Rectal smooth muscle tissue (tissue), 1 donor: ENCODE data around the gene RELL1.

Experiments used
- H3K27ac ChIP-seq: one replicate; pipeline ENCODE4 v1.7.0; 2013; ENCODE audit warnings: low read depth, low read length, inconsistent platforms
- H3K27me3 ChIP-seq: one replicate; pipeline ENCODE4 v1.7.0; 2013; ENCODE audit warnings: low read length; ENCODE audit not compliant: control insufficient read depth, insufficient read depth
- H3K36me3 ChIP-seq: one replicate; pipeline ENCODE4 v1.7.0; 2013; ENCODE audit warnings: low read length; ENCODE audit not compliant: control insufficient read depth, insufficient read depth
- H3K4me1 ChIP-seq: one replicate; pipeline ENCODE4 v1.7.0; 2013; ENCODE audit warnings: low read length; ENCODE audit not compliant: control insufficient read depth, insufficient read depth
- H3K4me3 ChIP-seq: one replicate; pipeline ENCODE4 v1.7.0; 2013; ENCODE audit warnings: low read length
- H3K9ac ChIP-seq: one replicate; pipeline ENCODE4 v1.7.0; 2013; ENCODE audit warnings: low read length

Gene RELL1

GRCh38 chr4:37719021-37719420 lies 32.8 kb upstream of the RELL1 start:
- Histone ChIP-seq H3K27me3 (no peaks in the 10 kb centered on the region), H3K4me1 (no peaks in the 10 kb centered on the region), H3K36me3 (no peaks in the 10 kb centered on the region), H3K4me3 (no peak overlapping the region), H3K9ac (no peak overlapping the region), H3K27ac (no peak overlapping the region)

GRCh38 chr4:37717576-37717975 lies 31.4 kb upstream of the RELL1 start:
- Histone ChIP-seq H3K27ac (no peak overlapping the region), H3K27me3 (no peaks in the 10 kb centered on the region), H3K4me1 (no peaks in the 10 kb centered on the region), H3K36me3 (no peaks in the 10 kb centered on the region), H3K9ac (no peak overlapping the region), H3K4me3 (no peak overlapping the region)

DNA sequence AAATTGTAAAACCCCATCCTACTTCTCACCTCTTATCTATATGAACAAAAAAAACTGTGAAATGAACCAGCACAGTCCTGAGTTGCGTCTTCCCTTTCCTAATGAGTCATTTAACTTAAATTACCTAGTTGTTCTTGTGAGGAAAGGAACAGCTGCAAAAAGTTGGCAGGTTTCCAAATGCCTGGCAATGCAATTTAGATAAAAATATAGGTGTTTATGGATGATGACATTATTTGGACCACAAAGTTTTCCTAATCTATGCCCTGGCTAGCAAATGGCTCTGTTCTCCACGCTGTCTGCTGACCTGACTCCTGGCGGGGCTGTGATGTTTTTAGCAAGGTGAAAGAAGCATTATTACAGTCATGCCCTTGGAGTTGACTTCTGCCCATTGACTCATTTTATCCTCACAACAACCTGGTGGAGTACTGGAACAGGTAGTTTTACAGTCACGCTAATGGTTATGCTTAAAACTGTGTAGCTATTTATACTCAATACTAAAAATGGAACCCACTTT lies 29.8 kb upstream of the RELL1 start:
- Histone ChIP-seq H3K9ac (no peak overlapping the region), H3K36me3 (no peaks in the 10 kb centered on the region)

GRCh38 chr4:37710491-37710890 lies 24.3 kb upstream of the RELL1 start:
- H3K4me1 ChIP-seq, result no peaks in the 10 kb centered on the region
- H3K27ac ChIP-seq, result no peak overlapping the region
- no peak overlapping the region for H3K9ac ChIP-seq
- H3K36me3 ChIP-seq, result no peaks in the 10 kb centered on the region
- H3K4me3 ChIP-seq, result no peak overlapping the region
- no peaks in the 10 kb centered on the region for H3K27me3 ChIP-seq

More for the DNA sequence above, 29.8 kb upstream of the RELL1 start:
- no peaks in the 10 kb centered on the region for H3K4me1 ChIP-seq
- no peaks in the 10 kb centered on the region for H3K27me3 ChIP-seq
- H3K27ac ChIP-seq, result no peak overlapping the region
- no peak overlapping the region for H3K4me3 ChIP-seq

DNA sequence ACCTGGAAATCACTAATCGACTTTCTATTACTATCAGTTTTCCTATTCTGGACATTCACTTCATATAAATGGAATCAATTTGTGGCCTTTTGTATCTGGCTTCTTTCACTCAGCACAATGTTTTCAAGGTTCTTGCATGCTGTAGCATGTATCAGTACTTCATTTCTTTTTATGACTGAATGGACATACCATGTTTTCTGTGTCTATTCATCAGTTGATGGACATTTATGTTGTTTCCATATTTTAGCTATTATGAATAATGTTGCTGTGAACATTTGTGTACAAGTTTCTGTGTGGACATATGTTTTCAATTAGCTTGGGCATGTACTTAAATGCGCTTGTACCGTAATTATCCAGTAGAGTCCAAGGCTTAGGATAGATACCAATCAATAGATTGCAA lies 19.9 kb upstream of the RELL1 start:
- Histone ChIP-seq H3K27me3 (no peaks in the 10 kb centered on the region), H3K27ac (no peak overlapping the region), H3K36me3 (no peaks in the 10 kb centered on the region), H3K4me3 (no peak overlapping the region), H3K4me1 (no peaks in the 10 kb centered on the region), H3K9ac (no peak overlapping the region)

DNA sequence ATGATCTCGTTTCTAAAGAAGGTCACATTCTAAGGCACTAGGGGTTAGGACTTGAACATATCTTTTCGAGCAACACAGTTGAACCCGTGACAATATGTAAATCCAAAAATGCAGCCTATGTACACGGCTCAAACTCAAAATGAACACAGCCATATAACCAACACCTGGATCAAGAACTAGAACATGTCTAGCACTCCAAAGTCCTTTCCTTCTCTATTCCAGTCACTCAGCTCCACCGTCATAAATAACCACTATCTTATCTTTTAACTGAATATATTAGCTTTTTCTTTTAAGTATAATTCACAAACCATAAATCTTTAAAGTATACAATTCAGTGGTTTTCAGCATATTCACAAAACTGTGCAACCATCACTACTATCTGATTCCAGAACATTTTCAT lies 19.4 kb upstream of the RELL1 start:
- H3K36me3 ChIP-seq, result no peaks in the 10 kb centered on the region
- H3K27me3 ChIP-seq, result no peaks in the 10 kb centered on the region
- H3K9ac ChIP-seq, result no peak overlapping the region
- no peaks in the 10 kb centered on the region for H3K4me1 ChIP-seq
- H3K4me3 ChIP-seq, result no peak overlapping the region
- H3K27ac ChIP-seq, result no peak overlapping the region

GRCh38 chr4:37699868-37700481 lies 13.8 kb upstream of the RELL1 start:
- Histone ChIP-seq H3K27ac (no peak overlapping the region), H3K4me3 (no peak overlapping the region), H3K36me3 (no peaks in the 10 kb centered on the region), H3K27me3 (no peaks in the 10 kb centered on the region), H3K4me1 (no peaks in the 10 kb centered on the region), H3K9ac (no peak overlapping the region)

GRCh38 chr4:37697566-37697965 lies 11.4 kb upstream of the RELL1 start:
- Histone ChIP-seq H3K27me3 (no peaks in the 10 kb centered on the region), H3K4me3 (no peak overlapping the region), H3K4me1 (no peaks in the 10 kb centered on the region), H3K36me3 (no peaks in the 10 kb centered on the region), H3K9ac (no peak overlapping the region), H3K27ac (no peak overlapping the region)

GRCh38 chr4:37693450-37694190 lies 7.4 kb upstream of the RELL1 start:
- no peaks in the 10 kb centered on the region for H3K27me3 ChIP-seq
- H3K4me1 ChIP-seq, result no peaks in the 10 kb centered on the region

GRCh38 chr4:37693030-37693429 lies 6.9 kb upstream of the RELL1 start:
- Histone ChIP-seq H3K4me3 (no peak overlapping the region), H3K27me3 (no peaks in the 10 kb centered on the region), H3K9ac (no peak overlapping the region), H3K4me1 (no peaks in the 10 kb centered on the region), H3K27ac (no peak overlapping the region), H3K36me3 (no peaks in the 10 kb centered on the region)

More at GRCh38 chr4:37693450-37694190, 7.4 kb upstream of the RELL1 start:
- H3K9ac ChIP-seq, result no peak overlapping the region
- no peak overlapping the region for H3K27ac ChIP-seq
- no peaks in the 10 kb centered on the region for H3K36me3 ChIP-seq
- no peak overlapping the region for H3K4me3 ChIP-seq

- Histone ChIP-seq H3K27me3 (no peaks in the 10 kb centered on the region), H3K4me1 (peaks cover 4% of the 10 kb centered on the region), H3K27ac (no peak overlapping the region), H3K9ac (no peak overlapping the region), H3K4me3 (no peak overlapping the region), H3K36me3 (no peaks in the 10 kb centered on the region)
These were observed 4.8 kb upstream of the RELL1 start for GRCh38 chr4:37690976-37691375.

DNA sequence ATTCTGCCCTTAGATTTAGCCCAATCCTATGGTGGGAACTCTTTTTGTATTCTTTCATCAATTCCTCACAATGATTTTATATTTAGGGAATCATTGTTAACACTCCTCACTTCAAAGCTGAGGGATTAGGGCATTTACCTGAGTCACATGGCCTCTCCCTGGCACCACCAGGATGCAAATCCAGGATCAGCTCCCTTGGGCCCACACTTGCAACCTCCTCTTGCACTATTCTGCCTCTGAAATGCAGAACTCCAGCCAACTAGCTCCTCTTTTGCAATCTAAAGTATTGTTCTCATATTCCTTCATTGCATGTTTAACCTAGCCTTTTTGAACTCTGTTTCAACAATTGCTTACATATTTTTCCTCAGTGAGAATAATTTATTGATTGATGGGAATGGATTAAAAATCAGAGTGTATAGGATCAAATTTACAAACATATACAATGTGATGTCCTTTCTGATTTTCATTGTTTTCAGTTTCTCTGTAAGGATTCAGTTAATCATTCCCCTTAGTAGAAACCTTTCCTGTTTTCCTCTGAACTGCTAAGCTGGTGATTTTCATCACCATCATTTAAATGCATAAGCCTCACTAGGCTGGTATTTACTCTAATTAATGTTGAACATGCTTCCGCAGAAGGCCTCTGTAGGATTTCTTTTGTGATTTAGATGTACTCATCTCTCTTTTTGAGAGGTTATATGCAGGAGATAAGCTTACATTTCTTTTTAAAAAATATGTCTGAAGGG lies 3.3 kb upstream of the RELL1 start:
- H3K27ac ChIP-seq, result no peak overlapping the region
- H3K36me3 ChIP-seq, result no peaks in the 10 kb centered on the region
- H3K27me3 ChIP-seq, result no peaks in the 10 kb centered on the region
- H3K4me3 ChIP-seq, result no peak overlapping the region
- H3K9ac ChIP-seq, result no peak overlapping the region
- peaks cover 4% of the 10 kb centered on the region for H3K4me1 ChIP-seq
